ENCODE results near the gene IL22. TPM values are rescaled to one million over a fixed set of nuclear protein-coding genes. Genes with fewer than 3 reads are reported as not detected.

Gene IL22
- total and polyA plus RNA-seq, 2 of the 8 experiments (the other 6 are each of a cell fraction or from before 2014, with no cell fraction given), result not detected

DNA sequence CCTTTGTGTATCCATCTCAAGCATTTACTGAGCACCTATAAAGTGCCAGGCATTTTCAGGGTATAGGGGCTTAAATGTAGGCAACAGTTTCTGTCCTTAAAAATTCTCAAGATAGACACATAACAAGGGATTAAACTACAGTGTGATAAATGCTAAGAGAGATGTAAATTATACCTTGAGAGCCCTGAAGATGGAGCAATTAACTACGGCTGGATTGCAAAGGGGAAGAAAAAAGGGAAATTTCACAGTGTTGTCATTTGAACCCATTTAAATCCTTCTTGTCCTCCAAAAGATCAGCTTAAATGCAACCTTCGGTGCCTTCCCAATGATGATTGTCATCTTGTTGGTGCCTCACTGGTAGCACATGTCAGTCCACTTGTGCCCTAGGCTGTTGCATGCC is 16.3 kb downstream of the IL22 start:
- H3K27ac ChIP-seq (ENCODE audit: low read depth, low read length), result no peak overlapping the region
- H4K20me1 ChIP-seq (replicated peaks in 1 of 2; ENCODE audit: control insufficient read depth in 1 of 2, insufficient read depth in 2 of 2, low read length in 2 of 2), result no peaks in the 10 kb centered on the region
- H2BK12ac ChIP-seq (ENCODE audit: low read depth, low read length), result no peak overlapping the region
- FAIRE-seq (no peak), DNase-seq (ENCODE audit: low read depth in 1 of 2, low spot score in 2 of 2) (no peak)
- no peak overlapping the region for H2BK120ac ChIP-seq (replicated peaks; ENCODE audit: low read depth, low read length)
- no peaks in the 10 kb centered on the region for H3K27me3 ChIP-seq (replicated peaks in 1 of 4; ENCODE audit: control insufficient read depth in 3 of 4, extremely low read depth in 1 of 4, insufficient read depth in 3 of 4, low read length in 3 of 4)
- no peak overlapping the region for H2AK5ac ChIP-seq (ENCODE audit: low read depth, low read length)
- H3K23me2 ChIP-seq (ENCODE audit: low read depth, low read length), result no peaks in the 10 kb centered on the region
- no peak overlapping the region for H2BK20ac ChIP-seq (ENCODE audit: low read length)
- ChIA-PET POLR2A (ENCODE audit: partially characterized antibody) (no interaction called here), CTCF (ENCODE audit: partially characterized antibody) (interaction anchor here (1.1 to 2.4 kb wide), 3 partner anchors 11 to 15 kb away, joined by 3 to 8 read pairs (median 7); no protein-coding TSS in a partner anchor)
- H4K5ac ChIP-seq (ENCODE audit: insufficient read length, low read depth, low read length), result no peak overlapping the region
- no peak overlapping the region for H4K91ac ChIP-seq (replicated peaks; ENCODE audit: insufficient read length, low read length)
- H3K23ac ChIP-seq (ENCODE audit: insufficient read length), result no peak overlapping the region
- H3K79me1 ChIP-seq (ENCODE audit: low read depth, low read length), result no peaks in the 10 kb centered on the region
- no peak overlapping the region for H3K9ac ChIP-seq (replicated peaks in 1 of 4; ENCODE audit: extremely low read depth in 1 of 4, low read depth in 3 of 4, low read length in 3 of 4)
- no peaks in the 10 kb centered on the region for H3K4me1 ChIP-seq (replicated peaks in 1 of 4; ENCODE audit: control insufficient read depth in 3 of 4, insufficient read depth in 4 of 4, low read length in 3 of 4)
- H3K18ac ChIP-seq (ENCODE audit: extremely low read depth, low read length), result no peak overlapping the region
- WGBS, 2 experiments (ENCODE audit: extremely low coverage in 1 of 2, insufficient coverage in 1 of 2, insufficient read length in 1 of 2, insufficient replicate concordance in 2 of 2, low coverage in 1 of 2, low lambda C conversion rate in 2 of 2, missing lambda C conversion rate in 1 of 2), result 89% methylated on average over 2 of the region's 2 CpGs; no CpG with 5 or more reads in 1 of the 2 experiments
- peak overlapping the region; percentile 91 for H2AFZ ChIP-seq (ENCODE audit: low read length)
- no peaks in the 10 kb centered on the region for H3K79me2 ChIP-seq (ENCODE audit: control insufficient read depth in 1 of 2, insufficient read depth in 2 of 2, low read length in 2 of 2)
- no peaks in the 10 kb centered on the region for H3K9me3 ChIP-seq (ENCODE audit: insufficient read depth in 2 of 2, low read depth in 1 of 2, low read length in 1 of 2)
- H3K14ac ChIP-seq (ENCODE audit: insufficient read length), result no peak overlapping the region
- no peak overlapping the region for H3K4me3 ChIP-seq (ENCODE audit: extremely low read depth in 1 of 4, insufficient read depth in 2 of 4, low read depth in 3 of 4, low read length in 4 of 4)
- no peak overlapping the region for H4K8ac ChIP-seq (ENCODE audit: extremely low read depth, insufficient read depth, low read length)
- no peak overlapping the region for H3K4me2 ChIP-seq (ENCODE audit: insufficient read depth in 1 of 2, low read depth in 2 of 2, low read length in 2 of 2)
- no peak overlapping the region for H2BK15ac ChIP-seq (ENCODE audit: low read length)
- no peak overlapping the region for H3K56ac ChIP-seq (replicated peaks; ENCODE audit: insufficient read length, low read depth, low read length)
- no peak overlapping the region for H2BK5ac ChIP-seq (ENCODE audit: low read depth, low read length)
- H3K4ac ChIP-seq (replicated peaks; ENCODE audit: insufficient read length, low read depth, low read length), result no peak overlapping the region
- peak in 1 of 2 experiments; percentile 31; a peak in 3 of 4 replicates for TF ChIP-seq RAD21 (IDR thresholded peaks at IDR 0.05 in 1 of 2, conservative IDR thresholded peaks at IDR 0.05 in 1 of 2; ENCODE audit: low read depth in 2 of 2, low read length in 2 of 2)
- TF ChIP-seq SRF (IDR thresholded peaks at IDR 0.05; ENCODE audit: low read depth, low read length), result no peak
- no peak for TF ChIP-seq BCL11A (IDR thresholded peaks at IDR 0.05; ENCODE audit: low read depth in 2 of 2, low read length in 2 of 2)
- no peaks in the 10 kb centered on the region for H3K36me3 ChIP-seq (ENCODE audit: control insufficient read depth in 2 of 4, insufficient read depth in 4 of 4, low read length in 3 of 4)
